Measurements from ENCODE around the gene COPS3. TPM values are rescaled to one million over a fixed set of nuclear protein-coding genes. Genes with fewer than 3 reads are reported as not detected.
A peak's percentile ranks its signal among the peaks of the same experiment; 100 is the strongest.

COPS3 gene
- total RNA-seq, 4 donors from 2014 or later: 49.3 to 72.6 (median 59.1) TPM

DNA sequence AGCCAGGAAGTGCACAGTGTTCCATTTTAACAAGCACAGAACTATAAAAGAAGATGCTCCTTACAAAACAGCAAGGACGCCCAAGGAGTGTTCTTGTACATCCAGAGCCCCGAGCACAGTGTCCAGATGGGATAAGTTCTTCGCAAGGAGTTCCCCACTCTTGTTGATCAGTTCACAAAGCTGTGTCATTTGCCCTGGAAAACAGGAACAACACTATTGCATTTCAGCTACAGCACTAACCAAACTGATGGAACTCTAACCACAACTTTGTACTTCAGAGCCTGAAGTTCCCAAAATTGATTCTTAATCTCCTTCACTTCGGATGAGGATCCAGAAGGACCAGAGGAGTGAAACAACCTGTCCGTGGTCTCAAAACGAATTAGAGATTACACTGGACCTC is 5.1 kb downstream of the COPS3 start:
- TF ChIP-seq POLR2AphosphoS5 (IDR thresholded peaks at IDR 0.05) (no peak), POLR2A (IDR thresholded peaks at IDR 0.05; ENCODE audit: low read depth) (no peak), EP300 (IDR thresholded peaks at IDR 0.05) (no peak)
- TF ChIP-seq, protein P1, sequence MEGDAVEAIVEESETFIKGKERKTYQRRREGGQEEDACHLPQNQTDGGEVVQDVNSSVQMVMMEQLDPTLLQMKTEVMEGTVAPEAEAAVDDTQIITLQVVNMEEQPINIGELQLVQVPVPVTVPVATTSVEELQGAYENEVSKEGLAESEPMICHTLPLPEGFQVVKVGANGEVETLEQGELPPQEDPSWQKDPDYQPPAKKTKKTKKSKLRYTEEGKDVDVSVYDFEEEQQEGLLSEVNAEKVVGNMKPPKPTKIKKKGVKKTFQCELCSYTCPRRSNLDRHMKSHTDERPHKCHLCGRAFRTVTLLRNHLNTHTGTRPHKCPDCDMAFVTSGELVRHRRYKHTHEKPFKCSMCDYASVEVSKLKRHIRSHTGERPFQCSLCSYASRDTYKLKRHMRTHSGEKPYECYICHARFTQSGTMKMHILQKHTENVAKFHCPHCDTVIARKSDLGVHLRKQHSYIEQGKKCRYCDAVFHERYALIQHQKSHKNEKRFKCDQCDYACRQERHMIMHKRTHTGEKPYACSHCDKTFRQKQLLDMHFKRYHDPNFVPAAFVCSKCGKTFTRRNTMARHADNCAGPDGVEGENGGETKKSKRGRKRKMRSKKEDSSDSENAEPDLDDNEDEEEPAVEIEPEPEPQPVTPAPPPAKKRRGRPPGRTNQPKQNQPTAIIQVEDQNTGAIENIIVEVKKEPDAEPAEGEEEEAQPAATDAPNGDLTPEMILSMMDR (IDR thresholded peaks at IDR 0.05): no peak
- no peak overlapping the region for H3K4me3 ChIP-seq
- no peaks in the 10 kb centered on the region for H3K27me3 ChIP-seq
- no peaks in the 10 kb centered on the region for H3K9me3 ChIP-seq
- 74% methylated on average over 6 of the region's 6 CpGs for WGBS
- intact Hi-C loops (cut with DNase I): no loop called here
- peaks cover 28 to 50% (median 45%) of the 10 kb centered on the region in 4 donors for H3K36me3 ChIP-seq
- H3K27ac ChIP-seq (replicated peaks in 1 of 4): no peak overlapping the region
- no peak for DNase-seq (ENCODE audit: extremely low spot score)
- peaks cover 19 to 47% (median 40%) of the 10 kb centered on the region in 4 donors for H3K4me1 ChIP-seq

- Histone ChIP-seq H3K9me3 (no peaks in the 10 kb centered on the region), H3K27ac (replicated peaks in 1 of 4) (no peak overlapping the region), H3K36me3 (peaks cover 77 to 100% (median 93%) of the 10 kb centered on the region in 4 donors), H3K4me1 (no peaks in the 10 kb centered on the region), H3K27me3 (no peaks in the 10 kb centered on the region), H3K4me3 (no peak overlapping the region)
- intact Hi-C loops (cut with DNase I): no loop called here
- TF ChIP-seq POLR2A (IDR thresholded peaks at IDR 0.05; ENCODE audit: low read depth): no peak
- TF ChIP-seq, protein P1 (IDR thresholded peaks at IDR 0.05): peak in 1 of 3 experiments; percentile 12
- TF ChIP-seq EP300 (IDR thresholded peaks at IDR 0.05): no peak
- TF ChIP-seq POLR2AphosphoS5 (IDR thresholded peaks at IDR 0.05): no peak
- DNase-seq (ENCODE audit: extremely low spot score): no peak
- WGBS: 89% methylated on average over 9 of the region's 9 CpGs
Measured at GRCh38 chr17:17269926-17270773, 10.9 kb downstream of the COPS3 start.

DNA sequence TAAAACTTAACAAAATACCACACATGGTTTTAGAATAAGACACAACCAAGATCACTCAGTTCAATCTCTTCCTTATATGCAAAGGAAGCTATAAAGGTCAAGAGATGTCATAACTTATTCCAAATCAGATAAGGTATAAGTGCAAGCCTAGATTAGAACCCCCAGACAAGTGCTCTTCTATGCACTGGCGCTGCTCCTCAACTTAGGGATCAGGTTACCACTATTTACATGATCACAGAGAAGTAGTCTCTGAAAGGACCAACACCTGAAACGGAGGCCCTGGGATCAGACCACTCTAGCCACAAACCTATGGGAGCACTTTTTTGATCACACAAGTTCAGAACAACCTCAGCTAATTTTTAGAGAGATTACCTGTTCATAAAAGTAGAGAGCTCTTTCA is 16.6 kb downstream of the COPS3 start:
- 70% methylated on average over 2 of the region's 2 CpGs for WGBS

DNA sequence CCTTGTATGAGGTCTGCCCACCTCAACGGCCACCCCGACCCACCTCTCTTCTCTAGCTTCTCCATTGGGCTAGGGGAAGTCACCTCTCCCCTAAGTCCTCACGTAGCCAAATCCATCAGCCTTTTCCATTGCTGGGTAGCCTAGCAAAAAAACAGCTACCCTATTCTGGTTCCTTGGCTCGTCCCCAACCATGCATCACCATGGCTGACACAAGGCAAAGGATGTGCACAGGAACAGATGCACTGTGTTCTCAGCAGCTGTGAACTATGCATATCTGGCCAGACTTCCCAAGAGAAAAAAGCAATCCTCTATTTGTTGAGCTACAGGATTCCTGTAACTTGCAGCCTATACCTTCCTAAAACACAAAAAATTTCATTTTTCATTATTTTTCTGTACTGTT is 22.0 kb downstream of the COPS3 start:
- Histone ChIP-seq H3K27me3 (no peaks in the 10 kb centered on the region), H3K27ac (replicated peaks in 1 of 4) (no peak overlapping the region), H3K4me1 (no peaks in the 10 kb centered on the region), H3K4me3 (no peak overlapping the region), H3K36me3 (peaks cover 58 to 100% (median 96%) of the 10 kb centered on the region in 4 donors), H3K9me3 (no peaks in the 10 kb centered on the region)
- no peak for DNase-seq (ENCODE audit: extremely low spot score)
- TF ChIP-seq, protein P1 (IDR thresholded peaks at IDR 0.05): no peak
- TF ChIP-seq EP300 (IDR thresholded peaks at IDR 0.05) (no peak), POLR2A (IDR thresholded peaks at IDR 0.05; ENCODE audit: low read depth) (no peak), POLR2AphosphoS5 (IDR thresholded peaks at IDR 0.05) (no peak)
- intact Hi-C loops (cut with DNase I): no loop called here
- 85% methylated on average over 4 of the region's 4 CpGs for WGBS

More for the DNA sequence above, 16.6 kb downstream of the COPS3 start:
- TF ChIP-seq POLR2AphosphoS5 (IDR thresholded peaks at IDR 0.05) (no peak), POLR2A (IDR thresholded peaks at IDR 0.05; ENCODE audit: low read depth) (no peak), EP300 (IDR thresholded peaks at IDR 0.05) (no peak)
- TF ChIP-seq, protein P1 (IDR thresholded peaks at IDR 0.05): no peak
- no peak for DNase-seq (ENCODE audit: extremely low spot score)
- Histone ChIP-seq H3K9me3 (no peaks in the 10 kb centered on the region), H3K27ac (replicated peaks in 1 of 4) (no peak overlapping the region), H3K36me3 (peaks cover 70 to 100% (median 98%) of the 10 kb centered on the region in 4 donors), H3K27me3 (no peaks in the 10 kb centered on the region), H3K4me3 (no peak overlapping the region), H3K4me1 (no peaks in the 10 kb centered on the region)
- intact Hi-C loops (cut with DNase I): no loop called here

Measured in esophagus muscularis mucosa (tissue), 4 donors.